Activated CD4-positive, alpha-beta T cell treated with anti-CD3 and anti-CD28 coated beads, Interleukin-2, Interleukin-6, amounts not matched to agents 100 ng/mL and 50 ng/mL, durations not matched to agents 16 hours and 8 hours (primary cell): ENCODE measurements around the gene SP6.

Experiments
- DNase-seq: peaks from one replicate; pipeline ENCODE4 v3.0.0-alpha.2; 2020

SP6 gene

GRCh38 chr17:47850692-47851573 lies at the start of gene SP6:
TSS of gene SP6 (minus strand) at chr17:47851163. CDS start at chr17:47848429, 2,734 bp downstream.
- peak; percentile 57 for DNase-seq

DNA sequence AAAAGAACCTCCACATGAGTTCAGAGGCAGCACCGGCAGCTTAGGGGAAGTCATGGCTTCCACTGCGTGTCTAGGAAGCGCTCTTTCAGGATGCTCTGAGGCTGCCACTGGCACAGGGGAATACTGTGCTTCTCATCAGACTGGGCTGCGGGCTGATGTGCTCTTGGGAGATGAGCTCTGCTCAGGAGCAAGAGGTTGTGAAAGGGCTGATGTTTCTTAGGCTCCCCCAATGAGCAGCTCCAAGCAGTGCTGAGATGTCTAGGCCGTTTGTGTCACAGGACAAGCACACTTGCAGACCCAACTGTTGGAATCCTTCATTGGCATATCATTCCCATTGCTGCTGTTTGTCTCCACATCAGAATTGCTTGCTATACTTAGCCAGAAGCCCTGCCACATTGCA lies 48.7 kb upstream of the SP6 start:
- no peak for DNase-seq

DNA sequence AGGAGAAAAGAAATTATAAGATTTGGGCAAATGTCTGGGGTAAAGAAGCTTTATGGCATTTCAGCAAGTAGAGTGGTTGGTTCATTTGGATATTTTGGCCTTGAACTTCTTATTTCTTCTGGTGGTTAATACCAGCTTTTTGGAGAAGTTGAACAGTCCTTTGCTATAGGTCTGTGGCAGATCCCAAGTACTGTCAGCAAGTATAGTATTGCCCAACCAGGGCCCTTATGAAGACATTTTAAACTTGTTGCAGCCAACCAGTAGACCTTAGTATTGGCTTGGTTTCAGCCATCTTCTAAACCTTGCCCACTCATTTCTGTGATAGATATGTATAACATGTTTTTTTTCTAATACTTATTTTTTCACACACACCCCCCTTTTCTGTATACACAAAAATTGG lies 47.3 kb upstream of the SP6 start:
- DNase-seq: no peak

- DNase-seq: no peak
Measured at GRCh38 chr17:47897561-47897960, 46.6 kb upstream of the SP6 start.

GRCh38 chr17:47896672-47897490 lies 45.9 kb upstream of the SP6 start:
- no peak for DNase-seq

- peak; percentile 100 for DNase-seq
Measured at GRCh38 chr17:47895856-47896671, 45.1 kb upstream of the SP6 start, which contains the start of gene SP2. TSS of gene SP2 (plus strand) at chr17:47896236. CDS start at chr17:47896287, 51 bp downstream.

DNA sequence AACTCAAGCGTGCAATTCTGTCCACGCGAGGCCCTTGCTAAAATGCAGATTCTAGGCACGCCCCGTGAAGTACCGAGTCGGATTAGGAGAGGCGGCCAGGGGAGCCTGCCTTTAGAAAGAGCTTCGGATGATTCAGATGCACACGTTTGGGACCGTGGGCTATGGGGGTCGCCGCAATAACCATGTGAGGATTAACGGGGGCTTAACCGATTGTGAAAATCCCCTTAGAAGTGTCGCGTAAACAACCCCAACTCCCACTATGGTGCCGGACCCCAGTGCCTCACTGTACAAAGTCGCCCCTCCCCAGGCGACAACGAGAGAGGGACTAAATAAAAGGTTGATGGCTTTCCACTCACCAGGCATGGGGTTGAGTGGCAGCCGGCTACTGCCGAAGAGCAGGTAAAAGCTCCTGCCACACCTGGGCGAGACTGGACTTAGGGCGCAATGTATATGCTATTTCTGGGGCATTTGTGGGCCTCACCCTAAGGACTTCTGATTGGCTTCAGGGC lies 44.4 kb upstream of the SP6 start:
- DNase-seq: no peak

DNA sequence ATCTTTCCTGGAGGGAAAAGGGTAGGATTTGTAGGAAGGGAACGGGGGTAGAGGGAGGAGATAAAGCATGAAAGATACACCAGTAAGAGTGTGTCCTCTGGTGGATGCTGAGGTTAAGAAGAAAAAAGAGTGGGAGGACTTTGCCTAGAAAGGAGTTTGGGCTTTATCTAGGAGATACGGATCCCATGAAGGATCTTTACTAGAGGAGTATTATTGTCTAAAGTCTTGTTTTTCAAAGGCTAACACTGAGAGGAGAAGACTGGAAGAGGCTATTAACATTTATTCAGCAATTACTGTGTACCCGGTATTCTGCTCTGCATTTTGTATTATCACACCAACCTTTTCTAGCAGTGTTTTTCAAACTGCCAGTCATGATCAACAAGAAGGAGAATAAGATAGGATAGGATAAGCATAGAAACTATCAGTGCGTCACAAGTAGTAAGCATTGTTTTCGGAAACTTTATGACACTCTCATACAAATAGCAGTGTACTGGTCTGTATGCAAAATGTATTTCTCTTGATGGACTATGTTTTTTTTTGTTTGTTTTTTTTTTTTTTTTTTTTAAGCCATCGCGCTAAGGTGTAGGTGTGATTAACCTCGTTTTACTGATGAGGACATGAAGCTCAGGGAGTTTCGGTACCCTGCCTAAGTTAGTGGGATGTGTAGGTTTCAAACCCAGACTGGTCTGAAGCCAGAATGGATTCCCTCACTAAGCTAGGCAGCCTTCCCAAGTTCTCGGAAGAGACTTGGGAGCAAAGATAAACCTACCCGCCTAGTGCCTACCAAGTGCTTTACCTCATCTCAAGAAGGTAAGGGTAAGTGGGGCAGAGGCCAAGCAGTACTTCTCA lies 43.8 kb upstream of the SP6 start:
- DNase-seq: no peak

- DNase-seq: no peak
Measured at GRCh38 chr17:47891545-47892088, 40.7 kb upstream of the SP6 start.

DNA sequence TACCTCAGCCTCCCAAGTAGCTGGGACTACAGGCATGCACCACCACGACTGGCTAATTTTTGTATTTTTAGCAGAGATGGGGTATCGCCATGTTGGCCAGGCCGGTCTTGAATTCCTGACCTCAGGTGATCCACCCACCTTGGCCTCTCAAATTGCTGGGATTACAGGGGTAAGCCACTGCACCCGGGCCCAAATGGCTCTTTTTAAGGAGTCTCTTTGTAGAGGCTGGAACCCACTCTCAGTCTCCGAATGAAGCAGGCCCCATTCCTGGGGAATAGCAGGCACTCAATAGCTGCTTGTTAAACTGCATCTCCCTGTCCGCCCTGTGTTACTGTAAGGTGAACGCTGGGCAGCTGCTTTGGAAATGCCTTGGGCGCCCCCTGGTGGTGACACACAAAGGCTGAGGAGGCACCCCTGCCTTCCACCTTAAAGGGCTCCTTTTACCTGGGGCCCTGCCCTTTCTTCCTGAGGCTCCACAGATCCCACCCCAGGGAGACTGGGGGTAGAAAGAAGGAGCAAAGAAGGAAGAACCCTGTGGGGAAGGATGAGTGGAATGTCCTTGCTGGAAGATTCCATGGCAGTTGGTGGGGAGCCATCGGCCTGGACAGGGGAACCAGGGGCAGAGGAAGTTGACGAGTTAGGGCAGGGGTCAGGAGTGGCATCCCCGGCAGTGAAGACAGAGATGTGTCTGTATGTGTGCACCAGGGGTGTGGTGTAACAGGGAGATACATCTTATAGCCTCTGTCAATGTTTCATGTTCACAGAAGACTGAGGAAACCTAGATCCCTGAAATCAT lies 39.0 kb upstream of the SP6 start:
- DNase-seq: peak; percentile 92

DNA sequence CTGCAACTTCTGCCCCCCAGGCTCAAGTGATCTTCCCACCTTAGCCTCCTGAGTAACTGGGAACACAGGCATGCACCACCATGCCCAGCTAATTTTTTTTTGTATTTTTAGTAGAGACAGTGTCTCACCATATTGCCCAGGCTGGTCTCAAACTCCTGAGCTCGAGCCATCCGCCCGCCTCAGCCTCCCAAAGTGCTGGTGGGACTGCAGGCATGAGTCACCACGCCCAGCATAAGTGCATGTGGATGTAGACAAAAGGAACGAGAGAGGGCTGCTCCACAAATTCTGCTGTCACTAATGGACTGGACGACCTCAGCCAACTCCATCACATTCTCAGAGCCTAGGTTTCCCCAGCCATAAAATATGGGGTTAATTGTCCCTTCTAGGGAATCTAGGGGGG lies 37.3 kb upstream of the SP6 start:
- no peak for DNase-seq

- no peak for DNase-seq
Measured at GRCh38 chr17:47884905-47885730, 34.2 kb upstream of the SP6 start.

- DNase-seq: no peak
Measured at GRCh38 chr17:47884427-47884740, 33.4 kb upstream of the SP6 start.

GRCh38 chr17:47883589-47884426 lies 32.8 kb upstream of the SP6 start:
- DNase-seq: no peak

GRCh38 chr17:47882695-47883588 lies 32.0 kb upstream of the SP6 start:
- DNase-seq: no peak

DNA sequence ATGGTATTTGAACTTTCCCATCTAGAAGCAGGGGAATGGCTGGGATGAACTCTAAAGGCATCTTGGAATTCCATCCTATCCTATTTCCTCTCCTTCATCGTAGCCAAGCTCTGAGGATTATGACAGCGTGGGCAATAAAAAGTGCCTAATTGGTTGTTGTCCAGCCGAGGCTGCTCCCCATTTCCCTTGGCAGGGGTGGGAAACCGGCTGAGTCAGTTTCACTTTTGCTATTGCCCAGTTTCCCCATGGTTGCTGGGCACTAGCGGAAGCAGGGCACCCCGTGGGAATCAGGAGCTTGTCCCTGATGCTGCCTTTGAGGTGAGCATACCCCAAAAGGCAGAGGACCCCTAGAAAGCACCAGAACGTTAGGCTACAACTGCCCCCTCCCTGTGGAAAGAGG lies 31.3 kb upstream of the SP6 start:
- no peak for DNase-seq

DNA sequence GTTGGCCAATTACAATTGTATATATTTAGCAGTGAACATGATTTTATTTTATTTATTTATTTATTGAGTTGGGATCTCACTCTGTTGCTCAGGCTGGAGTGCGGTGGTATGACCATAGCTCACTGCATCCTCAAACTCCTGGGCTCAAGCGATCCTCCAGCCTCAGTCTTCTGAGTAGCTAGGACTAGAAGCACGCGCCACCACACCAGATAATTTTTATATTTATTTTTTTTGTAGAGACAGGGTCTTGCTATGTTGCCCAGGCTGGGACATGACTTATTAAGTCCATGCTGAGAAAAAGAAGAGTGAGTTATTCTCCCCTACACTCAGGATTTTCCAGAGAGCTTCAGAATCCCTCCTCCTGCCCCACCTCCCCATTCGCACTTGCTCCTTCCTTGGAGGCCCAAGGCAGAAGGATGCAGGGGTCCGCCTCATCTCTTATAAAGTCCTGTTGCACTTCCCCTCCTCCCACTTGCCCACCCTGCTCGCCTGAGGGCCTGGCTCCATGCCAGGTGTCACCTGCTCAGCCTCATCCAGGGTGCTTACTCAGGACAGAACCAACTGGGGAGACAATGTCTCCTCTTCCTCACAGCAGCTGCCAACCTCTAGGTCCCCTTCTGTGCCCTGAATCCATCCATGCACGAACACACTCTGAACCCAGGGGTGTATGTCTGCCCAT lies 29.0 kb upstream of the SP6 start:
- no peak for DNase-seq
